GM12878 (cell line): ENCODE measurements around the gene SNX17. TPM values are rescaled to one million over a fixed set of nuclear protein-coding genes. Genes with fewer than 3 reads are reported as not detected.
A peak's percentile ranks its signal among the peaks of the same experiment; 100 is the strongest.

Experiments used
- ATAC-seq: fragments of 200-7000 bp; cut with Tn5 transposase; 3 replicates; pipeline ENCODE4 v1.9.1; 2020; ENCODE audit warnings: mild to moderate bottlenecking, moderate library complexity
- BruUV-seq: library from RNA; stranded (reverse); fragments of 400-500 nt; replicated peaks from 2 replicates; lab custom pipeline; 2021; lab: Mats Ljungman, UMichigan
- CTCF ChIA-PET: fragments of 300-600 bp; sonication (Branson Sonifier 250); formaldehyde crosslinking; extraction: SDS; loops from one replicate; lab custom pipeline; 2021; ENCODE audit warnings: inconsistent platforms; lab: Yijun Ruan, JAX
- POLR2A ChIA-PET: fragments of 350-600 bp; formaldehyde crosslinking; extraction: SDS; loops from one replicate; lab custom pipeline; 2021; ENCODE audit warnings: inconsistent platforms; lab: Charles Lee
- RAD21 ChIA-PET: fragments of 300-600 bp; sonication (Branson Sonifier 250); formaldehyde crosslinking; loops from one replicate; lab custom pipeline; 2023; ENCODE audit warnings: antibody characterized with exemption; ENCODE audit not compliant: unreplicated experiment; lab: Charles Lee
- SMC1A ChIA-PET: fragments of 300-600 bp; sonication (Branson Sonifier 250); formaldehyde crosslinking; loops from one replicate; lab custom pipeline; 2023; ENCODE audit not compliant: unreplicated experiment, uncharacterized antibody; lab: Charles Lee
- DNase-seq: peaks from one replicate; pipeline ENCODE4 v3.0.0-alpha.2; 2011; ENCODE audit warnings: low read depth, low spot score
- FAIRE-seq: peaks from 3 replicates; lab custom pipeline; 2011; peaks lifted over from hg19 to GRCh38; lab: Jason Lieb, UNC
- H2AFZ ChIP-seq: 2 replicates; pipeline ENCODE4 v1.6.0; 2011; ENCODE audit warnings: low read depth, low read length, control low read depth; ENCODE audit not compliant: control insufficient read depth
- H3K27ac ChIP-seq: 2 replicates; pipeline ENCODE4 v1.5.1; 2011; ENCODE audit warnings: control low read depth; ENCODE audit not compliant: control insufficient read depth, insufficient read depth
- H3K27me3 ChIP-seq, 2 experiments: replicated peaks in 1 of 2; 2 replicates each; pipeline versions ENCODE4 v1.6.0 to v1.6.1; 2011; ENCODE audit warnings: low read length in 1 of 2; ENCODE audit not compliant: control insufficient read depth in 2 of 2, insufficient read depth in 2 of 2
- H3K36me3 ChIP-seq, 2 experiments: 2 replicates each; pipeline ENCODE4 v1.5.1; 2011; ENCODE audit warnings: low read length in 1 of 2; ENCODE audit not compliant: control insufficient read depth in 2 of 2, insufficient read depth in 2 of 2
- H3K4me1 ChIP-seq: 2 replicates; pipeline ENCODE4 v1.6.1; 2011; ENCODE audit warnings: mild to moderate bottlenecking, low read length, moderate library complexity, mixed read lengths; ENCODE audit not compliant: control insufficient read depth, insufficient read depth
- H3K4me2 ChIP-seq: 2 replicates; pipeline ENCODE4 v1.6.0; 2011; ENCODE audit warnings: control low read depth; ENCODE audit not compliant: control insufficient read depth, insufficient read depth
- H3K4me3 ChIP-seq: fragments of 200-600 bp; sonication (generic); 2 replicates; pipeline ENCODE4 v1.5.1; 2016
- H3K79me2 ChIP-seq: 2 replicates; pipeline ENCODE4 v1.6.0; 2011; ENCODE audit warnings: low read length; ENCODE audit not compliant: control insufficient read depth, insufficient read depth
- H3K9ac ChIP-seq: 2 replicates; pipeline ENCODE4 v1.8.0; 2011; ENCODE audit warnings: low read length, control low read depth, mixed read lengths; ENCODE audit not compliant: control insufficient read depth, insufficient read depth
- H3K9me3 ChIP-seq: replicated peaks from 3 replicates; pipeline ENCODE4 v1.5.1; 2011; ENCODE audit warnings: mild to moderate bottlenecking, low read length; ENCODE audit not compliant: control insufficient read depth, insufficient read depth
- H4K20me1 ChIP-seq: 2 replicates; pipeline ENCODE4 v1.6.0; 2011; ENCODE audit not compliant: control insufficient read depth, insufficient read depth
- BHLHE40 ChIP-seq, 2 experiments: fragments of 450-650 bp in 1 of 2; IDR thresholded peaks; 2 replicates each; pipeline ENCODE4 v1.6.1; 2011 to 2017; ENCODE audit warnings: low read depth in 2 of 2, borderline replicate concordance in 1 of 2, improper control_type of control experiment in 1 of 2, low read length in 1 of 2, mild to moderate bottlenecking in 1 of 2
- CEBPZ ChIP-seq: fragments of 150-350 bp; IDR thresholded peaks from 2 replicates; pipeline ENCODE4 v1.6.1; 2016; ENCODE audit warnings: low read depth, low read length
- ETV6 ChIP-seq, 2 experiments: fragments of 450-650 bp in 1 of 2; IDR thresholded peaks in 1 of 2; conservative IDR thresholded peaks in 1 of 2; 2 replicates each; pipeline ENCODE4 v1.6.1; 2014; ENCODE audit warnings: antibody characterized with exemption in 1 of 2, borderline replicate concordance in 1 of 2, low read depth in 1 of 2, mild to moderate bottlenecking in 1 of 2, moderate library complexity in 1 of 2
- GABPA ChIP-seq: IDR thresholded peaks from 2 replicates; pipeline ENCODE4 v1.6.1; 2014; ENCODE audit warnings: antibody characterized with exemption, low read depth, mild to moderate bottlenecking, inconsistent platforms
- MEF2A ChIP-seq: IDR thresholded peaks from 2 replicates; pipeline ENCODE4 v1.6.1; 2011; ENCODE audit warnings: low read depth, mild to moderate bottlenecking, low read length, moderate library complexity; ENCODE audit not compliant: insufficient read depth
- NFXL1 ChIP-seq: fragments of 450-650 bp; IDR thresholded peaks from 2 replicates; pipeline ENCODE4 v1.6.1; 2017; ENCODE audit warnings: antibody characterized with exemption, mild to moderate bottlenecking, borderline replicate concordance
- NR2C2 ChIP-seq: IDR thresholded peaks from 2 replicates; pipeline ENCODE4 v1.6.1; 2011; ENCODE audit warnings: borderline replicate concordance, low read depth; ENCODE audit not compliant: control insufficient read depth, insufficient read length
- POLR2A ChIP-seq: IDR thresholded peaks from 2 replicates; pipeline ENCODE4 v1.6.1; 2011; ENCODE audit warnings: low read depth, mild to moderate bottlenecking, low read length
- RB1 ChIP-seq: fragments of 450-650 bp; formaldehyde crosslinking; IDR thresholded peaks from 2 replicates; pipeline ENCODE4 v1.6.1; 2017; ENCODE audit warnings: mild to moderate bottlenecking, borderline replicate concordance
- RBBP5 ChIP-seq: fragments of 200-600 bp; sonication (generic); conservative IDR thresholded peaks from 2 replicates; pipeline ENCODE4 v1.6.1; 2016
- RUNX3 ChIP-seq: IDR thresholded peaks from 2 replicates; pipeline ENCODE4 v1.6.1; 2012; ENCODE audit warnings: low read length, inconsistent platforms
- SREBF1 ChIP-seq: IDR thresholded peaks from 2 replicates; pipeline ENCODE4 v1.6.1; 2012; ENCODE audit warnings: mild to moderate bottlenecking, low read length
- ZBED1 ChIP-seq: IDR thresholded peaks from 2 replicates; pipeline ENCODE4 v1.6.1; 2016; ENCODE audit warnings: borderline replicate concordance
- ZNF274 ChIP-seq: IDR thresholded peaks from one replicate; pipeline ENCODE4 v1.8.0; 2011; ENCODE audit not compliant: insufficient read length, insufficient read depth
- ZNF622 ChIP-seq: fragments of 450-650 bp; IDR thresholded peaks from 2 replicates; pipeline ENCODE4 v1.6.1; 2017; ENCODE audit warnings: mild to moderate bottlenecking, inconsistent platforms
- WGBS: methylation state at CpG from one replicate; pipeline ENCODE4 v1.1.6; 2016; ENCODE audit warnings: low lambda C conversion rate; ENCODE audit not compliant: insufficient replicate concordance, insufficient coverage; ENCODE audit errors: missing lambda C conversion rate; 5-methylcytosine and 5-hydroxymethylcytosine counted together
- in situ Hi-C: fragments of 300-500 bp; cut with MboI; formaldehyde crosslinking; loops from 9 replicates; pipeline ENCODE4 v1.14.3; 2018; ENCODE audit warnings: mixed read lengths
- intact Hi-C: fragments of 100-400 bp; cut with micrococcal nuclease; formaldehyde crosslinking; loops from one replicate; pipeline ENCODE4 v1.14.2; 2022; ENCODE audit not compliant: unreplicated experiment
- polyA plus RNA-seq, 11 experiments: library from polyadenylated mRNA; depleted of rRNA in 4 of 11; unstranded in 6 of 11; stranded (reverse) in 5 of 11; fragments of >200 nt; fragmentation: Nextera tagmentation in 4 of 11; fragmentation: Illumina TruSeq in 1 of 11; extraction: Ambion mirVana in 4 of 11; extraction: Trizol in 1 of 11; gene quantifications; 1 replicate in 1 of 11; 2 replicates in 10 of 11; pipeline versions ENCODE4 v1.2.1 to v1.2.3, GENCODE V29; 2011 to 2016; ENCODE audit warnings: inconsistent platforms in 2 of 11, missing spikeins in 2 of 11, low read depth in 1 of 11
- total RNA-seq, 4 experiments: library from RNA; depleted of rRNA in 3 of 4; stranded (reverse); fragments of >200 nt in 3 of 4; fragmentation: Illumina TruSeq in 1 of 4; extraction: Trizol in 1 of 4; gene quantifications; 2 replicates each; pipeline versions ENCODE4 v1.2.1 to v1.2.3, GENCODE V29; 2013 to 2021
- TF ChIP-seq, protein P1 (sequence below): IDR thresholded peaks from 2 replicates; pipeline ENCODE4 v1.6.1; 2011; ENCODE audit warnings: borderline replicate concordance, low read depth, mild to moderate bottlenecking, moderate library complexity, mixed read lengths, low read length; ENCODE audit not compliant: insufficient read depth; ENCODE audit errors: extremely low read length
- TF ChIP-seq, protein P2 (sequence below): fragments of 450-650 bp; IDR thresholded peaks from 2 replicates; pipeline ENCODE4 v1.6.1; 2016; ENCODE audit warnings: mild to moderate bottlenecking

The SNX17 gene
- total and polyA plus RNA-seq, 10 of the 15 experiments (the other 5 are each of a cell fraction or from before 2014, with no cell fraction given) = 6.5 to 116 (median 84.4) TPM

DNA sequence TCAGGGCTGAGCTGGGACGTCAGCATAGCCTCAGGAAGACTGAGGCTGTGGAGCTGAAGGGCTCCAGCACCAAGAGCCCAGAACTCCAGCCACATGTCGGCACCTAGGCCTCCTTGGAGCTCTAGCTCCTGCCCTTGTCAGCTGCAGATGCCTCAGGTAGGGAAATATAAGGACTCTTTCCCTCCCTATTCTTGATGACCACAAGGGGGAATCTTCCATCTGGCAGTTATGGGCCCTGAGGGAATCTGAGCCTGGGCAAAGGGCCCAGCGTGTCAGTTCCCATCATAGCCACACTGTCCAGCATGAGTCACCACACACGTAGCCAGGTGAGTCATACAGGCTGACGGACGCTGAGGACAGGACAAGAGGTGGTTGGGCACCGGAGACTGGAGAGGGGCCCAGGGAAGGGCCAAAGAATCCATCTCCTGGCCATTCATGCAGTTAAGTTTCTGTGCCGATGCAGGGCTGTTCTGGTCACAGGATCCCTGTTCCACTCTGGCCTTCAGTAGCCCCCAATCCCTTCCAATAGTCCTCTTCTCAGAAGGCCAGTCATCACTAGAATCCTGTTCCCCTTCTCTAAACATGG, 49.4 kb upstream of the SNX17 start:
- ChIA-PET CTCF (interaction anchor here (1.3 to 5.7 kb wide), 2 partner anchors 18 to 28 kb away, joined by 4 to 49 read pairs; no protein-coding TSS in a partner anchor), SMC1A (interaction anchor here (1.0 to 3.1 kb wide), 2 partner anchors 18 to 110 kb away, joined by 3 to 17 read pairs; no protein-coding TSS in a partner anchor), RAD21 (interaction anchor here (1.5 kb wide), 1 partner anchor 18 kb away, joined by 6 read pairs; no protein-coding TSS in a partner anchor), POLR2A (no interaction called here)
- H3K27me3 ChIP-seq = no peaks in the 10 kb centered on the region
- H3K4me1 ChIP-seq = peaks cover 6% of the 10 kb centered on the region
- in situ Hi-C loops (no loop called here), intact Hi-C loops (no loop called here)
- H3K4me3 ChIP-seq = no peak overlapping the region
- H3K9me3 ChIP-seq = no peaks in the 10 kb centered on the region
- H3K9ac ChIP-seq = no peak overlapping the region
- ATAC-seq (no peak), FAIRE-seq (no peak), DNase-seq (no peak)
- BruUV-seq = no TSS peak
- peak overlapping the region; percentile 95 for H3K4me2 ChIP-seq
- 77% methylated on average over 8 of the region's 8 CpGs for WGBS
- H3K79me2 ChIP-seq = peaks cover 27% of the 10 kb centered on the region
- H3K36me3 ChIP-seq = peaks cover 0 to 3% of the 10 kb centered on the region in 2 experiments; a peak in 2 of 4 replicates
- no peak overlapping the region for H3K27ac ChIP-seq
- no peak overlapping the region for H2AFZ ChIP-seq
- no peaks in the 10 kb centered on the region for H4K20me1 ChIP-seq
- TF ChIP-seq NFXL1 = no peak
- TF ChIP-seq RBBP5 = no peak
- no peak for TF ChIP-seq NR2C2
- TF ChIP-seq RB1 = no peak
- no peak for TF ChIP-seq BHLHE40 (IDR thresholded peaks at IDR 0.05; ENCODE audit: borderline replicate concordance in 1 of 2, low read depth in 2 of 2, low read length in 1 of 2)
- TF ChIP-seq RUNX3 = no peak
- 0 out of 2 replicates have a peak, but pooled peaks have one; percentile 28 for TF ChIP-seq POLR2A
- TF ChIP-seq ETV6 (conservative IDR thresholded peaks at IDR 0.05 in 1 of 2, IDR thresholded peaks at IDR 0.05 in 1 of 2; ENCODE audit: borderline replicate concordance in 1 of 2, low read depth in 1 of 2) = no peak
- no peak for TF ChIP-seq MEF2A
- no peak for TF ChIP-seq ZBED1
- no peak for TF ChIP-seq SREBF1
- no peak for TF ChIP-seq GABPA
- TF ChIP-seq, protein P1, sequence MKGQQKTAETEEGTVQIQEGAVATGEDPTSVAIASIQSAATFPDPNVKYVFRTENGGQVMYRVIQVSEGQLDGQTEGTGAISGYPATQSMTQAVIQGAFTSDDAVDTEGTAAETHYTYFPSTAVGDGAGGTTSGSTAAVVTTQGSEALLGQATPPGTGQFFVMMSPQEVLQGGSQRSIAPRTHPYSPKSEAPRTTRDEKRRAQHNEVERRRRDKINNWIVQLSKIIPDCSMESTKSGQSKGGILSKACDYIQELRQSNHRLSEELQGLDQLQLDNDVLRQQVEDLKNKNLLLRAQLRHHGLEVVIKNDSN = no peak
- TF ChIP-seq, protein P2, sequence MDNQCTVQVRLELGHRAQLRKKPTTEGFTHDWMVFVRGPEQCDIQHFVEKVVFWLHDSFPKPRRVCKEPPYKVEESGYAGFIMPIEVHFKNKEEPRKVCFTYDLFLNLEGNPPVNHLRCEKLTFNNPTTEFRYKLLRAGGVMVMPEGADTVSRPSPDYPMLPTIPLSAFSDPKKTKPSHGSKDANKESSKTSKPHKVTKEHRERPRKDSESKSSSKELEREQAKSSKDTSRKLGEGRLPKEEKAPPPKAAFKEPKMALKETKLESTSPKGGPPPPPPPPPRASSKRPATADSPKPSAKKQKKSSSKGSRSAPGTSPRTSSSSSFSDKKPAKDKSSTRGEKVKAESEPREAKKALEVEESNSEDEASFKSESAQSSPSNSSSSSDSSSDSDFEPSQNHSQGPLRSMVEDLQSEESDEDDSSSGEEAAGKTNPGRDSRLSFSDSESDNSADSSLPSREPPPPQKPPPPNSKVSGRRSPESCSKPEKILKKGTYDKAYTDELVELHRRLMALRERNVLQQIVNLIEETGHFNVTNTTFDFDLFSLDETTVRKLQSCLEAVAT = no peak
- TF ChIP-seq CEBPZ = no peak
- no peak for TF ChIP-seq ZNF622
- TF ChIP-seq ZNF274 = no peak
